ENCODE results near the gene SERPINA12.

GRCh38 chr14:94478420-94478819 lies 30.8 kb downstream of the SERPINA12 start:
- TF ChIP-seq, protein P1, sequence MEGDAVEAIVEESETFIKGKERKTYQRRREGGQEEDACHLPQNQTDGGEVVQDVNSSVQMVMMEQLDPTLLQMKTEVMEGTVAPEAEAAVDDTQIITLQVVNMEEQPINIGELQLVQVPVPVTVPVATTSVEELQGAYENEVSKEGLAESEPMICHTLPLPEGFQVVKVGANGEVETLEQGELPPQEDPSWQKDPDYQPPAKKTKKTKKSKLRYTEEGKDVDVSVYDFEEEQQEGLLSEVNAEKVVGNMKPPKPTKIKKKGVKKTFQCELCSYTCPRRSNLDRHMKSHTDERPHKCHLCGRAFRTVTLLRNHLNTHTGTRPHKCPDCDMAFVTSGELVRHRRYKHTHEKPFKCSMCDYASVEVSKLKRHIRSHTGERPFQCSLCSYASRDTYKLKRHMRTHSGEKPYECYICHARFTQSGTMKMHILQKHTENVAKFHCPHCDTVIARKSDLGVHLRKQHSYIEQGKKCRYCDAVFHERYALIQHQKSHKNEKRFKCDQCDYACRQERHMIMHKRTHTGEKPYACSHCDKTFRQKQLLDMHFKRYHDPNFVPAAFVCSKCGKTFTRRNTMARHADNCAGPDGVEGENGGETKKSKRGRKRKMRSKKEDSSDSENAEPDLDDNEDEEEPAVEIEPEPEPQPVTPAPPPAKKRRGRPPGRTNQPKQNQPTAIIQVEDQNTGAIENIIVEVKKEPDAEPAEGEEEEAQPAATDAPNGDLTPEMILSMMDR (IDR thresholded peaks at IDR 0.05), result no peak
- TF ChIP-seq POLR2A (IDR thresholded peaks at IDR 0.05), result no peak
